ENCODE measurements around the gene TLE6.

GRCh38 chr19:2960120-2960519 is 17.2 kb upstream of the TLE6 start:
- TF ChIP-seq BHLHE40 (IDR thresholded peaks at IDR 0.05; ENCODE audit: borderline replicate concordance) (no peak), ELF4 (IDR thresholded peaks at IDR 0.05) (no peak), FOXM1 (IDR thresholded peaks at IDR 0.05; ENCODE audit: borderline replicate concordance) (no peak), SP1 (IDR thresholded peaks at IDR 0.05) (no peak), FOXK2 (IDR thresholded peaks at IDR 0.05) (no peak)
